ENCODE measurements around the gene CDH15. TPM values are rescaled to one million over a fixed set of nuclear protein-coding genes. Genes with fewer than 3 reads are reported as not detected.

CDH15 gene
- total RNA-seq, 2 donors from 2014 or later = 0.64 to 2.7 TPM

DNA sequence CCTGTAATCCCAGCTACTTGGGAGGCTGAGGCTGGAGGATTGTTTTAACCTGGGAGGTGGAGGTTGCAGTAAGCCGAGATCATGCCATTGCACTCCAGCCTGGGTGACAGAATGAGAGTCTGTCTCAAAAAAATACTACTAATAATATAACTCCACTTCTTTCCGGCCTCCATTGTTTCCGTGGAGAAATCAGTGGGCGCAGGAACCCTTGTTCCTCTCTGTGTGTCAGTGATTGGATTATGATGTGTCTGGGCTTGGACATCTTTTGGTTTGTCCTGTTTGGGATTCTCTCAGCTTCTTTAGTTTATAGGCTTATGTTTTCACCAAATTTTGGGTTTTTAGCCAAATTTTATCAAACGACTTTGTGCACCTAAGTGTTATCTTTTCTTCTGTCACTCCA, 41.1 kb upstream of the CDH15 start:
- Histone ChIP-seq H3K36me3 (no peaks in the 10 kb centered on the region), H3K4me1 (replicated peaks) (no peaks in the 10 kb centered on the region), H3K27ac (no peak overlapping the region), H3K27me3 (replicated peaks; ENCODE audit: insufficient read depth) (no peaks in the 10 kb centered on the region), H3K9me3 (no peaks in the 10 kb centered on the region), H3K4me3 (no peak overlapping the region)
- DNase-seq (ENCODE audit: low spot score) = no peak
- 98% methylated on average over 5 of the region's 5 CpGs for WGBS
- TF ChIP-seq, protein P1, sequence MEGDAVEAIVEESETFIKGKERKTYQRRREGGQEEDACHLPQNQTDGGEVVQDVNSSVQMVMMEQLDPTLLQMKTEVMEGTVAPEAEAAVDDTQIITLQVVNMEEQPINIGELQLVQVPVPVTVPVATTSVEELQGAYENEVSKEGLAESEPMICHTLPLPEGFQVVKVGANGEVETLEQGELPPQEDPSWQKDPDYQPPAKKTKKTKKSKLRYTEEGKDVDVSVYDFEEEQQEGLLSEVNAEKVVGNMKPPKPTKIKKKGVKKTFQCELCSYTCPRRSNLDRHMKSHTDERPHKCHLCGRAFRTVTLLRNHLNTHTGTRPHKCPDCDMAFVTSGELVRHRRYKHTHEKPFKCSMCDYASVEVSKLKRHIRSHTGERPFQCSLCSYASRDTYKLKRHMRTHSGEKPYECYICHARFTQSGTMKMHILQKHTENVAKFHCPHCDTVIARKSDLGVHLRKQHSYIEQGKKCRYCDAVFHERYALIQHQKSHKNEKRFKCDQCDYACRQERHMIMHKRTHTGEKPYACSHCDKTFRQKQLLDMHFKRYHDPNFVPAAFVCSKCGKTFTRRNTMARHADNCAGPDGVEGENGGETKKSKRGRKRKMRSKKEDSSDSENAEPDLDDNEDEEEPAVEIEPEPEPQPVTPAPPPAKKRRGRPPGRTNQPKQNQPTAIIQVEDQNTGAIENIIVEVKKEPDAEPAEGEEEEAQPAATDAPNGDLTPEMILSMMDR (IDR thresholded peaks at IDR 0.05) = no peak
- TF ChIP-seq POLR2AphosphoS5 (IDR thresholded peaks at IDR 0.05) (no peak), POLR2A (IDR thresholded peaks at IDR 0.05) (no peak)
- intact Hi-C loops (cut with DNase I) = no loop called here

- intact Hi-C loops (cut with DNase I) = no loop called here
- 93% methylated on average over 17 of the region's 17 CpGs for WGBS
- TF ChIP-seq POLR2A (IDR thresholded peaks at IDR 0.05) (no peak), POLR2AphosphoS5 (IDR thresholded peaks at IDR 0.05) (no peak)
- TF ChIP-seq, protein P1 (IDR thresholded peaks at IDR 0.05) = no peak
Observed at GRCh38 chr16:89131783-89132182, 39.8 kb upstream of the CDH15 start.

GRCh38 chr16:89132194-89133005, 39.1 kb upstream of the CDH15 start:
- DNase-seq (ENCODE audit: low spot score) = no peak
- TF ChIP-seq POLR2A (IDR thresholded peaks at IDR 0.05) = no peak
- H3K4me3 ChIP-seq = no peak overlapping the region
- 94% methylated on average over 22 of the region's 22 CpGs for WGBS
- H3K36me3 ChIP-seq = no peaks in the 10 kb centered on the region
- H3K9me3 ChIP-seq = no peaks in the 10 kb centered on the region
- no peaks in the 10 kb centered on the region for H3K27me3 ChIP-seq (replicated peaks; ENCODE audit: insufficient read depth)
- intact Hi-C loops (cut with DNase I) = no loop called here
- no peak overlapping the region for H3K27ac ChIP-seq
- no peaks in the 10 kb centered on the region for H3K4me1 ChIP-seq (replicated peaks)

More at GRCh38 chr16:89131783-89132182, 39.8 kb upstream of the CDH15 start:
- H3K36me3 ChIP-seq = no peaks in the 10 kb centered on the region
- H3K9me3 ChIP-seq = no peaks in the 10 kb centered on the region
- DNase-seq (ENCODE audit: low spot score) = no peak
- no peak overlapping the region for H3K27ac ChIP-seq
- H3K4me1 ChIP-seq (replicated peaks) = no peaks in the 10 kb centered on the region
- no peak overlapping the region for H3K4me3 ChIP-seq
- no peaks in the 10 kb centered on the region for H3K27me3 ChIP-seq (replicated peaks; ENCODE audit: insufficient read depth)

DNA sequence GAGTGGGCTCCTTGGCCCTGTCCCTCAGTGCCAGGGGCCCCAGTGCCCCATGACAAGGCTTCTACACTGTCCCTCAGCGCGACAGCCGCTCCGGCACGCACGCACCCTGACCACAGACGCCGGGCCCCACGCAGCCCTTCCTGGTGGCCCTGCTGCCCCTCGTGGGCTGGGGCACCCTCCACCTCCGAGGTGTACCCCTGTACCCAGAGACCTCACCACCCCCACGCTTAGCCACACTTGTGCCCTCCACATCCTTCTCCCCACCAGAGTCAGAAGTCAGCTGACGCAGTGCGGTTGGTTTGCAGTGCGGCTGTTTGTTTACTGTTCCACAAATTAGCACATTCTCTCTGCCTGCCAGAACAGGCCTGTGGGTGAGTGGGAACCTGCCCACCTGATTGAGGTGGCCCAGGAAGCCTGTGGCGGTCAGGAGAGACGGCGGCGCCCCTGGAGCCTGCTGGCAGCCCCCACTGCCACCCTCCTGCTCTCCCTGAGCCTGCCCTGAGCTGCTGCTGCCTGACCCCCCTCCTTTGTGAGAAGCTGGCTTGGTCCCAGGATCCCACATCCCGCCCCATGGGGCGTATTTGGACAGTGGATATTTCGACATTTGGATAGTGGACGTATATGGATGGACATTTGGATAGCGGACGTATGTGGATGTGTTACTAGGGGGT, 38.0 kb upstream of the CDH15 start:
- TF ChIP-seq POLR2A (IDR thresholded peaks at IDR 0.05) (no peak), POLR2AphosphoS5 (IDR thresholded peaks at IDR 0.05) (peak; percentile 43)
- Histone ChIP-seq H3K4me1 (replicated peaks) (no peaks in the 10 kb centered on the region), H3K27ac (no peak overlapping the region), H3K4me3 (no peak overlapping the region), H3K27me3 (replicated peaks; ENCODE audit: insufficient read depth) (no peaks in the 10 kb centered on the region), H3K9me3 (no peaks in the 10 kb centered on the region), H3K36me3 (no peaks in the 10 kb centered on the region)
- no peak for DNase-seq (ENCODE audit: low spot score)
- intact Hi-C loops (cut with DNase I) = no loop called here
- 73% methylated on average over 25 of the region's 25 CpGs for WGBS

DNA sequence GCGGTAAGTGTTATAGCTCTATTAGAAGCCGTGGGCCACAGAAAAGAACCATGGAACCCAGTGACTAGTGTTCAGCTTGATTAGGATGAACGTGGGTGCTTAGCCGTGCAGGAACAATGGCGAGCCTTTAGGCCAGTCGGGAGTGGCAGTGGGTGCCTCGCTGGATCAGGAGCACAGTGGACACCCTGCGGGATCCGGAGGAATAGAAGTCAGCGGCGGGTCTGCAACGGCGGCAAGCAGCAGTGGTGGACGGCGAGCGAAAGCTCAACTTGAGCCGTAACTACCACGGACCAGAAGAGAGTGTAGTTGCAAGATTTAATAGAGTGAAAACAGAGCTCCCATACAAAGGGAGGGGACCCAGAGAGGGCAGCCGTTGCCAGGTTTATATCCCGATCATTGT, 37.3 kb upstream of the CDH15 start:
- Histone ChIP-seq H3K4me3 (no peak overlapping the region), H3K27me3 (replicated peaks; ENCODE audit: insufficient read depth) (no peaks in the 10 kb centered on the region), H3K36me3 (no peaks in the 10 kb centered on the region), H3K9me3 (no peaks in the 10 kb centered on the region), H3K27ac (no peak overlapping the region), H3K4me1 (replicated peaks) (no peaks in the 10 kb centered on the region)
- intact Hi-C loops (cut with DNase I) = no loop called here
- DNase-seq (ENCODE audit: low spot score) = no peak
- TF ChIP-seq, protein P1 (IDR thresholded peaks at IDR 0.05) = no peak
- TF ChIP-seq POLR2AphosphoS5 (IDR thresholded peaks at IDR 0.05) (no peak), POLR2A (IDR thresholded peaks at IDR 0.05) (no peak)
- WGBS = 88% methylated on average over 20 of the region's 20 CpGs
